ENCODE measurements around the gene GRIP2.

The GRIP2 gene

DNA sequence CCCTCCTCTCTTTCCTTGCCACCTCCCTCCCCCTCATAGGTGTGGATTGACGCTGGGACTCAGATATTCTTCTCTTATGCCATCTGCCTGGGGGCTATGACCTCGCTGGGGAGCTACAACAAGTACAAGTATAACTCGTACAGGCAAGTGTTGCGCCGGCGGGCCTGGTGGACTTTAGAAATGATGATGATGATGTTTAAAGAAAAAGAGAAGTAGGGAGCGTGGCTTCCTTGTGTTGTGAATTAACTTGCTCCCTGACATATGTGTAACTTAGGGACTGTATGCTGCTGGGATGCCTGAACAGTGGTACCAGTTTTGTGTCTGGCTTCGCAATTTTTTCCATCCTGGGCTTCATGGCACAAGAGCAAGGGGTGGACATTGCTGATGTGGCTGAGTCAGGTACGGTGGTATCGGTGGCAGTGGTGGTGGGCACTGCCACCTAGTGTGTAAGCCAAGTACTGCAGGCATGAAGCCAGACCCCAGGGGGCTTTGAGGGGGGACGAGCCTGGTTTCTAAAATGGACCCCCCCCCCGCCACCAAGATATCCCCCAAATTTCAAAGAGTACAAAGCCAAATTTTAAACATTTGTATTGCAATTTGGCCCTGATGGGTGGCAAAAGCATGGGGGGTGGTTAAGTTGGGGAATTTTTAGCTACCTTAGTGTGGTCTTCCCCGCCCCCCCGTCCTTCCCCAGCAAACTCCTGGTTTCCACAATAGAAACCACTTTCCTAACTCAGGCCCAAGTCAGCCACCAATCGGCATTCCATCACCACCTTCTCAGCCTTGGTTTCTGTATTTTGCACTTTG lies 72.1 kb downstream of the GRIP2 start:
- Histone ChIP-seq H3K9ac (ENCODE audit: low read depth, low read length) (no peak overlapping the region), H3K27me3 (ENCODE audit: insufficient read depth, low read length) (no peaks in the 10 kb centered on the region), H3K36me3 (ENCODE audit: insufficient read depth, low read depth, low read length) (peaks cover 91% of the 10 kb centered on the region), H3K4me3 (ENCODE audit: low read length) (no peak overlapping the region), H3K27ac (ENCODE audit: low read length) (peak overlapping the region; percentile 47), H3K9me3 (ENCODE audit: insufficient read depth, low read depth, low read length) (no peaks in the 10 kb centered on the region), H3K4me1 (ENCODE audit: insufficient read depth, low read length) (0 out of 2 replicates have a peak, but pooled peaks cover under 1% of the 10 kb centered on the region)

DNA sequence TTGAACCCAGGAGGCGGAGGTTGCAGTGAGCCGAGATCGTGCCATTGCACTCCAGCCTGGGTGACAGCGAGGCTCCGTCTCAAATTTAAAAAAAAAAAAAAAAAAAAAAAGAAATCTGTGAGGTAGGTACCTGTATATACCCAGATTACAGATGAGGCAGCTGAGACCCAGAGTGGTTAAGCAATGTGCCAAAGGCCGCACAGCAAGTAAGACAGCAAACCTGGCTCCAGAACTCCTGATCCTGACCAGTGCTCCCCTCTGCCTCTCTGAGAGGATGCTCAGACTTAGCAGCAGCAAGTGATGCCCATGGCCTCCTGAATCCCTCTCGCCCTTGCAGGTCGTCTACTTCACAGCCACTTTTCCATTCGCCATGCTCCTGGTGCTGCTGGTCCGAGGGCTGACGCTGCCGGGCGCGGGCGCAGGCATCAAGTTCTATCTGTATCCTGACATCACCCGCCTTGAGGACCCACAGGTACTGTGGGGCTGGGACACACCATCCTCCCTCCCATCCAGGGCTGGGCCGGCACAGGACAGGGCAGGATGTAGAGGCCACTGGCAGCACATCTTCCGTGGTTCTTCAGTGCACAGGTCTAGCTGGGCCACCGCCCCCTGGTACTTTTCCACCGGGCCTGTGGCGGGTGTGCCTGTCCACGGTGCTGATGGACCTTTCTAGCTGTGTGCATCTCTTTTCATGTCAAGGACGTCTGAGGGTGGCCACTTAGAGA lies 73.8 kb downstream of the GRIP2 start:
- H3K27me3 ChIP-seq (ENCODE audit: insufficient read depth, low read length): no peaks in the 10 kb centered on the region
- no peak overlapping the region for H3K9ac ChIP-seq (ENCODE audit: low read depth, low read length)
- H3K36me3 ChIP-seq (ENCODE audit: insufficient read depth, low read depth, low read length): peaks cover 91% of the 10 kb centered on the region
- no peak overlapping the region for H3K27ac ChIP-seq (ENCODE audit: low read length)
- no peak overlapping the region for H3K4me3 ChIP-seq (ENCODE audit: low read length)
- H3K9me3 ChIP-seq (ENCODE audit: insufficient read depth, low read depth, low read length): no peaks in the 10 kb centered on the region
- peaks cover 8% of the 10 kb centered on the region; the same call in 1 of the 2 replicates for H3K4me1 ChIP-seq (ENCODE audit: insufficient read depth, low read length)

DNA sequence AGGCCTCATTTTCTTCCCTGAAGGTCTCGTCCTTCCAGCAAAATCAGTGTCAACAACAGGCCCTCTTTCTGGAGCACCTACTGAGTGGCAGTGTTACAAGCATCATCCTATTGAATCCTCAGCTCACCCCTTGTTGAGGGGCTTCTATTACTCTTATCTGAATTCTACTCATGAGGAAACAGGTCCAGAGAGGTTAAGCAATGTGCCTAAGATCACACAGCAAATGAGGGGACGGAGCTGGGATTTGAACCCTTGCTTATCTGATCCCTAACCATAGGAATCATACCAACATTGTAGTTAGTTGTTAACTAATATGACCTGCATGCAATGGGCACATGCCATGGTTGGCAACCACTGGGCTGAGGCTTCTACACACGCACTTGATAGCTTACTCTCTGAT lies 74.7 kb downstream of the GRIP2 start:
- H3K27ac ChIP-seq (ENCODE audit: low read length): no peak overlapping the region
- H3K4me1 ChIP-seq (ENCODE audit: insufficient read depth, low read length): peaks cover 8% of the 10 kb centered on the region; the same call in 1 of the 2 replicates
- no peak overlapping the region for H3K9ac ChIP-seq (ENCODE audit: low read depth, low read length)
- H3K9me3 ChIP-seq (ENCODE audit: insufficient read depth, low read depth, low read length): no peaks in the 10 kb centered on the region
- H3K4me3 ChIP-seq (ENCODE audit: low read length): no peak overlapping the region
- no peaks in the 10 kb centered on the region for H3K27me3 ChIP-seq (ENCODE audit: insufficient read depth, low read length)
- H3K36me3 ChIP-seq (ENCODE audit: insufficient read depth, low read depth, low read length): peaks cover 91% of the 10 kb centered on the region

DNA sequence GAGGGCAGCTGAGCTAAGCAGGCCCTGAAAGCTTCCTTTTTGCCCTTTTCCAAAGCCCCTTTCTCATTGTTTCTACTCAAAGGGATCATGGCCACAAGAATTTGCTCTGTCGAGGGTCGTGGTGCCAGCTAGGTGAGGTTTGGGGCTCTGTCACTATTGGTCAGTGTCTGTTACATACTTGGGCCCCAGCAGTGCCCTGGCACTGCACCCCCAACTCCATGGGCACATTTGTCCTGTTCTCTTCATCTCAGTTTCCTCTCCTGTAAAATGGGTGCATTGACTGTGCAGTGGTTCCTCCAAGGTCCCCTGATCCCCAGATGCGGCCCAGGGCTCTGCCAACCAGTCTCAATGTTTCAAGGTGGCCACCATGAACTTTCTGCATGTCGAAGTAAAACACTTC lies 75.6 kb downstream of the GRIP2 start:
- peaks cover 91% of the 10 kb centered on the region for H3K36me3 ChIP-seq (ENCODE audit: insufficient read depth, low read depth, low read length)
- no peak overlapping the region for H3K4me3 ChIP-seq (ENCODE audit: low read length)
- H3K27me3 ChIP-seq (ENCODE audit: insufficient read depth, low read length): no peaks in the 10 kb centered on the region
- H3K9ac ChIP-seq (ENCODE audit: low read depth, low read length): no peak overlapping the region
- H3K4me1 ChIP-seq (ENCODE audit: insufficient read depth, low read length): peaks cover 8% of the 10 kb centered on the region; the same call in 1 of the 2 replicates
- no peak overlapping the region for H3K27ac ChIP-seq (ENCODE audit: low read length)
- no peaks in the 10 kb centered on the region for H3K9me3 ChIP-seq (ENCODE audit: insufficient read depth, low read depth, low read length)

- no peak overlapping the region for H3K27ac ChIP-seq (ENCODE audit: low read length)
- H3K9me3 ChIP-seq (ENCODE audit: insufficient read depth, low read depth, low read length): no peaks in the 10 kb centered on the region
- H3K36me3 ChIP-seq (ENCODE audit: insufficient read depth, low read depth, low read length): peaks cover 91% of the 10 kb centered on the region
- peaks cover 8% of the 10 kb centered on the region; the same call in 1 of the 2 replicates for H3K4me1 ChIP-seq (ENCODE audit: insufficient read depth, low read length)
- H3K4me3 ChIP-seq (ENCODE audit: low read length): no peak overlapping the region
- H3K27me3 ChIP-seq (ENCODE audit: insufficient read depth, low read length): no peaks in the 10 kb centered on the region
- no peak overlapping the region for H3K9ac ChIP-seq (ENCODE audit: low read depth, low read length)
Measured at GRCh38 chr3:14464141-14464465, 76.0 kb downstream of the GRIP2 start.

DNA sequence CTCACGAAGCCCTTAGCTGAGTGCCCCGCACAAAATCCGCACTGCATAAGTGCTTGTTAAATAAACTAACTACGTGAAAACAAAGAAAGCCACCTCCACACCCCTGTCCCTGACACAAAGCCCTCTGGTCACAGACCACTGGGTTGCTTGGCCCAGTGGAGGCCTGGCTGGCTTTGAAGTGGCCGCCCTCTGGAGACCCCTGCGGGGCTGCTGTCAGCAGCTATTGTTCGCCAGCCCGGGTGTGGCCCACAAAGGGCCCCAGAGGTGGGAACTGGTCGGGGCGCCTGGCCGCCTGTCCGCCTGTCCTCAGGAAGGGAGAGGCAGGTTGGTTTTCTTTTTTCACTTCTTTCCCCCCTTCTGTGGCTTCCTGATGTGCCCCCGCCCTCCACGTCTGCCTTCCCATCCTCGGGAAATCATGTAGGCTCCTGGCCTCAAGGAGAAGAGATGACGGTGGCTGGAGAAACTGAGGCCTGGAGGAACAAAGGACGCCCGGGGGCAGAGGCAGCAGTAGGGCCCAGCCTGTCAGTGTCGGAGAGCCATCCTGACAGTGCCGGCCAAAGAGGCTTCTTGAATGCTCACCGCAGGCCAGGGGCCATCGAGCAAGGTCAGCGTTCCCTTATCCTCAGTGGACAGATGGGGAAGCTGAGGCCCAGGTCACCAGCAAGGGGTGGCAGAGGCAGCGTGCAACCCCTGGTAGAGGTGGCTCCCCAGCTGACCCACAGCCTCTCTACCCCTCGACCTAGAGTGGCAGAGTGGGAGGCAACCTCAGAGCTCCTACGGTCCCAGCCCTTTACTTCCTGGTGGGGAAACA lies 76.6 kb downstream of the GRIP2 start:
- H3K4me3 ChIP-seq (ENCODE audit: low read length): no peak overlapping the region
- H3K4me1 ChIP-seq (ENCODE audit: insufficient read depth, low read length): peaks cover 9% of the 10 kb centered on the region; the same call in 1 of the 2 replicates
- peaks cover 91% of the 10 kb centered on the region for H3K36me3 ChIP-seq (ENCODE audit: insufficient read depth, low read depth, low read length)
- H3K27ac ChIP-seq (ENCODE audit: low read length): no peak overlapping the region
- no peaks in the 10 kb centered on the region for H3K27me3 ChIP-seq (ENCODE audit: insufficient read depth, low read length)
- H3K9me3 ChIP-seq (ENCODE audit: insufficient read depth, low read depth, low read length): no peaks in the 10 kb centered on the region
- no peak overlapping the region for H3K9ac ChIP-seq (ENCODE audit: low read depth, low read length)

DNA sequence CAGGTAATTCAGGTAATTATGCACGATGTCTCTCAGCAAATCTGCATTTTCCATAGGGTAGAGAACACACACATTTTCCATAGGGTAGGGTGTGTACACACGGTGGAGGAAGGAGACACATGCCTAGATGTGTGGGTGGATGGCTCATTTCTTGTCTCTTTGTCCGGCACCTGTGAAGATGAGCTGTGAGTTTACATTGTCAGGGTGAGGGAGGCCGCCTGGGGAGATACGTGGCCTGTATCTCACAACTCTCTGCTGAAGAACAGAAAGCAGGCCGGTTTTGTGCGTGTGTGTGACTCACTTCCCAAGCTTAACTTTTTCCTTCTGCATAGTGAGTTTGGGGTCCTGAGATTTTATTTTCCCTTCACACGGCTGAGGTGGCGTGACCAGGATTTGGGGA lies 77.4 kb downstream of the GRIP2 start:
- Histone ChIP-seq H3K9me3 (ENCODE audit: insufficient read depth, low read depth, low read length) (no peaks in the 10 kb centered on the region), H3K4me3 (ENCODE audit: low read length) (no peak overlapping the region), H3K9ac (ENCODE audit: low read depth, low read length) (no peak overlapping the region), H3K27ac (ENCODE audit: low read length) (no peak overlapping the region), H3K4me1 (ENCODE audit: insufficient read depth, low read length) (peaks cover 16% of the 10 kb centered on the region; the same call in 1 of the 2 replicates), H3K36me3 (ENCODE audit: insufficient read depth, low read depth, low read length) (peaks cover 91% of the 10 kb centered on the region), H3K27me3 (ENCODE audit: insufficient read depth, low read length) (no peaks in the 10 kb centered on the region)

DNA sequence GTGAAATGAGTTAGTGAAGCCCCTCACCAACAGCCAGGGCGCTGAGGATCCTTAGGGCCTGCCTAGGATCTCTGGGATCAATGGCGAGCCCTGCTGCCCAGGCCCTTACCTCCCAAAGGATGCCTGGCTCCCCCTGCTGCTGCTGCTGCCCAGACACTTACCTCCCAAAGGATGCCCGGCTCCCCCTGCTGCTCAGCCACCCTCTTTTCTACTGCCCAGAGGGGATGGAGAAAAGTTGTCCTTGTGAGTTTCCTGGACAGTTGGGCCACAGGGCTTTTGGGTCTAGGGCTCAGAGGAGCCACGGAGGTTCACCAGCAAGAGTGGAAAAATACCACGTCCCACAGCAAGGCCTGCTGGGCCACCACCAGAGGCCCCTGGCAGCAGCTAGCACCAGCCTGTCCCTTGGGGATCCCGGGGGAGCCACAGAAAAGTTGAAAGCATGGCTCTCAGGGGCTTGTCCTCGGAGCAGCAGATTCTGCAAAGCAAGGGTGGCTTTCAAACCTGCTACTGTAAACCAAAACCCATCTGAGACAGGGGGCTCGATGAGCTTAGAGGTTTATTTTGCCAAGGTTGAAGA lies 78.3 kb downstream of the GRIP2 start:
- no peaks in the 10 kb centered on the region for H3K9me3 ChIP-seq (ENCODE audit: insufficient read depth, low read depth, low read length)
- no peak overlapping the region for H3K27ac ChIP-seq (ENCODE audit: low read length)
- H3K9ac ChIP-seq (ENCODE audit: low read depth, low read length): no peak overlapping the region
- peaks cover 18% of the 10 kb centered on the region; the same call in 1 of the 2 replicates for H3K4me1 ChIP-seq (ENCODE audit: insufficient read depth, low read length)
- peaks cover 90% of the 10 kb centered on the region for H3K36me3 ChIP-seq (ENCODE audit: insufficient read depth, low read depth, low read length)
- H3K27me3 ChIP-seq (ENCODE audit: insufficient read depth, low read length): no peaks in the 10 kb centered on the region
- H3K4me3 ChIP-seq (ENCODE audit: low read length): no peak overlapping the region

GRCh38 chr3:14461006-14461747 lies 79.0 kb downstream of the GRIP2 start:
- Histone ChIP-seq H3K27ac (ENCODE audit: low read length) (no peak overlapping the region), H3K27me3 (ENCODE audit: insufficient read depth, low read length) (no peaks in the 10 kb centered on the region), H3K36me3 (ENCODE audit: insufficient read depth, low read depth, low read length) (peaks cover 92% of the 10 kb centered on the region), H3K9ac (ENCODE audit: low read depth, low read length) (no peak overlapping the region), H3K4me1 (ENCODE audit: insufficient read depth, low read length) (peaks cover 18% of the 10 kb centered on the region; the same call in 1 of the 2 replicates), H3K4me3 (ENCODE audit: low read length) (no peak overlapping the region), H3K9me3 (ENCODE audit: insufficient read depth, low read depth, low read length) (no peaks in the 10 kb centered on the region)

- Histone ChIP-seq H3K9me3 (ENCODE audit: insufficient read depth, low read depth, low read length) (no peaks in the 10 kb centered on the region), H3K4me3 (ENCODE audit: low read length) (no peak overlapping the region), H3K9ac (ENCODE audit: low read depth, low read length) (no peak overlapping the region), H3K36me3 (ENCODE audit: insufficient read depth, low read depth, low read length) (peaks cover 91% of the 10 kb centered on the region), H3K27ac (ENCODE audit: low read length) (no peak overlapping the region), H3K4me1 (ENCODE audit: insufficient read depth, low read length) (peaks cover 18% of the 10 kb centered on the region; the same call in 1 of the 2 replicates), H3K27me3 (ENCODE audit: insufficient read depth, low read length) (no peaks in the 10 kb centered on the region)
Measured at GRCh38 chr3:14460342-14461005, 79.7 kb downstream of the GRIP2 start.
